Measurements from ENCODE around the gene OR8G1. TPM values are rescaled to one million over a fixed set of nuclear protein-coding genes. Genes with fewer than 3 reads are reported as not detected.

The OR8G1 gene
- total RNA-seq, 1 experiment from 2014 or later = not detected

DNA sequence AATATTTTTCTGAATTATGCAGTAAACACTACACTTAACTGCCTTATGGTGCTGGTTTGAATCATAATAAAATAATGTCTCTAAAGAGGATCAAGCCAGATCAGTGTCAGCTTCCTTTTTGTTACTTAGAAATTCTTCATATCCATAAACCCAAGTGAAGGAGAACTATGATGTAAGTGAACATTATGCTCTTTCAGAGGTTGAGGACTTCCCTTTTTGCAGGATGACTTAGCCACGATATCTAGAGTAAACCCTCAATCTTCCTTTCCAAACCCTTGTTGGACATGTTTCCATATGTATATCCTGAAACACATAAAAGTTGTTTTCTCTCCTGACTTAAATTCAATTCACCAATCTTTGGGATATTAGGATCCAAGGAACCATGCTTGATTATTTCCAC is 53.8 kb downstream of the OR8G1 start:
- intact Hi-C loops (cut with micrococcal nuclease) = no loop called here
- no peaks in the 10 kb centered on the region for H3K4me1 ChIP-seq (ENCODE audit: insufficient read depth, low read length)
- H3K79me2 ChIP-seq (ENCODE audit: low read length) = no peaks in the 10 kb centered on the region
- no TSS peak for BruUV-seq (replicated peaks)
- H3K27me3 ChIP-seq (ENCODE audit: low read length) = 0 out of 2 replicates have a peak, but pooled peaks cover 4% of the 10 kb centered on the region
- ChIA-PET POLR2A (ENCODE audit: unreplicated experiment) (no interaction called here), CTCF (no interaction called here)
- H3K27ac ChIP-seq (ENCODE audit: low read length) = no peak overlapping the region
- ATAC-seq (no peak), DNase-seq (no peak)
- no peaks in the 10 kb centered on the region for H3K9me3 ChIP-seq (ENCODE audit: low read length)
- no peak overlapping the region for H3K9ac ChIP-seq (ENCODE audit: low read length)
- no peaks in the 10 kb centered on the region for H3K36me3 ChIP-seq (ENCODE audit: low read depth, low read length)
- H3K4me3 ChIP-seq (ENCODE audit: low read length) = no peak overlapping the region
- no peaks in the 10 kb centered on the region for H3F3A ChIP-seq (ENCODE audit: low read length, unreplicated experiment)
- H2AFZ ChIP-seq (ENCODE audit: low read length) = no peak overlapping the region
- no peak overlapping the region for H3K4me2 ChIP-seq (ENCODE audit: low read length)
- no peaks in the 10 kb centered on the region for H3K9me2 ChIP-seq (replicated peaks; ENCODE audit: low read length)
- no peak for TF ChIP-seq EZH2 (IDR thresholded peaks at IDR 0.05; ENCODE audit: low read length, unreplicated experiment)
- TF ChIP-seq CTCF (conservative IDR thresholded peaks at IDR 0.05; ENCODE audit: low read depth, low read length) = no peak
- no peak for TF ChIP-seq EZH2phosphoT487 (IDR thresholded peaks at IDR 0.05; ENCODE audit: borderline replicate concordance, low read length)
- H4K20me1 ChIP-seq (ENCODE audit: low read length) = no peaks in the 10 kb centered on the region

DNA sequence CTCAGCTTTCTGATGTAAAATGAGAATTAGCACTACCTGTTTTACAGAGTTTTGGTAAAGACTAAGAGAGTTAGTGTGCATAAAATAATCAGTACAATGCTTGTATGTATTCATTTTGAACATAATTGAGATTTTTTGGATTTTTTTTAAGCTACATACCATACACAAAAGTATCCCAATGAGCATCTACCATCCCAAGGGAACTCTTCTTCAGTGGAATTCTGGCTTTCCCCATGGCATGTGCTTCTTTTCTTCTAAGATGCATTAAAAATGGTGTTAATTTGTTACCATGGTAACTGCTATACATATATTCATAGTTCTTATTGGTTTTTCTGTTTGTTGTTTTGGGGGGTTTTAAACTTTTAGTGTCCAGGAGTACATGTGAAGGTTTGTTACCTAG is 55.1 kb downstream of the OR8G1 start:
- Histone ChIP-seq H3K4me1 (ENCODE audit: insufficient read depth, low read length) (no peaks in the 10 kb centered on the region), H3F3A (ENCODE audit: low read length, unreplicated experiment) (no peaks in the 10 kb centered on the region), H3K27me3 (ENCODE audit: low read length) (0 out of 2 replicates have a peak, but pooled peaks cover 10% of the 10 kb centered on the region), H3K9me2 (replicated peaks; ENCODE audit: low read length) (no peaks in the 10 kb centered on the region), H3K36me3 (ENCODE audit: low read depth, low read length) (no peaks in the 10 kb centered on the region), H3K79me2 (ENCODE audit: low read length) (no peaks in the 10 kb centered on the region), H3K9ac (ENCODE audit: low read length) (no peak overlapping the region), H3K4me2 (ENCODE audit: low read length) (no peak overlapping the region), H3K4me3 (ENCODE audit: low read length) (no peak overlapping the region), H4K20me1 (ENCODE audit: low read length) (no peaks in the 10 kb centered on the region), H3K27ac (ENCODE audit: low read length) (no peak overlapping the region), H3K9me3 (ENCODE audit: low read length) (no peaks in the 10 kb centered on the region), H2AFZ (ENCODE audit: low read length) (no peak overlapping the region)
- ChIA-PET POLR2A (ENCODE audit: unreplicated experiment) (no interaction called here), CTCF (no interaction called here)
- no peak for DNase-seq
- no TSS peak for BruUV-seq (replicated peaks)
- intact Hi-C loops (cut with micrococcal nuclease) = no loop called here
- TF ChIP-seq EZH2phosphoT487 (IDR thresholded peaks at IDR 0.05; ENCODE audit: borderline replicate concordance, low read length) (no peak), CTCF (conservative IDR thresholded peaks at IDR 0.05; ENCODE audit: low read depth, low read length) (no peak), EZH2 (IDR thresholded peaks at IDR 0.05; ENCODE audit: low read length, unreplicated experiment) (no peak)
- no peak for ATAC-seq

- Histone ChIP-seq H2AFZ (ENCODE audit: low read length) (no peak overlapping the region), H4K20me1 (ENCODE audit: low read length) (no peaks in the 10 kb centered on the region), H3K4me1 (ENCODE audit: insufficient read depth, low read length) (no peaks in the 10 kb centered on the region), H3K27me3 (ENCODE audit: low read length) (0 out of 2 replicates have a peak, but pooled peaks cover 10% of the 10 kb centered on the region), H3K27ac (ENCODE audit: low read length) (no peak overlapping the region), H3K9me3 (ENCODE audit: low read length) (no peaks in the 10 kb centered on the region), H3K79me2 (ENCODE audit: low read length) (no peaks in the 10 kb centered on the region), H3K9ac (ENCODE audit: low read length) (no peak overlapping the region), H3K4me2 (ENCODE audit: low read length) (no peak overlapping the region), H3K4me3 (ENCODE audit: low read length) (no peak overlapping the region), H3K36me3 (ENCODE audit: low read depth, low read length) (no peaks in the 10 kb centered on the region), H3K9me2 (replicated peaks; ENCODE audit: low read length) (no peaks in the 10 kb centered on the region), H3F3A (ENCODE audit: low read length, unreplicated experiment) (no peaks in the 10 kb centered on the region)
- BruUV-seq (replicated peaks) = no TSS peak
- DNase-seq (no peak), ATAC-seq (no peak)
- ChIA-PET CTCF (no interaction called here), POLR2A (ENCODE audit: unreplicated experiment) (no interaction called here)
- intact Hi-C loops (cut with micrococcal nuclease) = no loop called here
- no peak for TF ChIP-seq EZH2phosphoT487 (IDR thresholded peaks at IDR 0.05; ENCODE audit: borderline replicate concordance, low read length)
- no peak for TF ChIP-seq EZH2 (IDR thresholded peaks at IDR 0.05; ENCODE audit: low read length, unreplicated experiment)
- TF ChIP-seq CTCF (conservative IDR thresholded peaks at IDR 0.05; ENCODE audit: low read depth, low read length) = no peak
Observed at GRCh38 chr11:124297921-124298320, 57.0 kb downstream of the OR8G1 start.
